Measurements from ENCODE around the gene SNX21.
"Not testable (repeated sequence)": the region's sequence is repeated elsewhere in the genome, so short reads cannot be mapped to it uniquely, and the experiment has no call there.

SNX21 gene

DNA sequence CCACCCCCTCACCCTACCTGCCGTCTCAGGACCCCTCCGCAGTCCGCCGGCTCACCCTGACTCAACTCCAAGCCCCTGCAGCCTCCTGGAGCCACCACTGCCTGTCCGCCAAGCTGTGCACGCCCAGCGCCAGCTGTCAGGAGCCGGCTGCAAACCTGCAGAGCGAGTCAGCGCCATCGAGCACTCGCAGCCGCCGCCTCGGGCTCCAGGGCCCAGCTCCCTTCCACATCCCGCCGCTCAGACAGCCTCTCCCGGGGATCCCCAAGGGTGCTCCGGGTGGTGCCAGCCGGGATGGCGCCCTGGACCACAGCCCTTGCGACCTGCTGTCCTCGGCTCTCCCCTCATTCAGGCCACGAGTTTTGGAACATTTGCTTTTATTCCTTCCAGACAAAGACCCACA, 10.7 kb upstream of the SNX21 start:
- in situ Hi-C loops (cut with MboI; ENCODE audit: low sequenced_read_pairs), result no loop called here

DNA sequence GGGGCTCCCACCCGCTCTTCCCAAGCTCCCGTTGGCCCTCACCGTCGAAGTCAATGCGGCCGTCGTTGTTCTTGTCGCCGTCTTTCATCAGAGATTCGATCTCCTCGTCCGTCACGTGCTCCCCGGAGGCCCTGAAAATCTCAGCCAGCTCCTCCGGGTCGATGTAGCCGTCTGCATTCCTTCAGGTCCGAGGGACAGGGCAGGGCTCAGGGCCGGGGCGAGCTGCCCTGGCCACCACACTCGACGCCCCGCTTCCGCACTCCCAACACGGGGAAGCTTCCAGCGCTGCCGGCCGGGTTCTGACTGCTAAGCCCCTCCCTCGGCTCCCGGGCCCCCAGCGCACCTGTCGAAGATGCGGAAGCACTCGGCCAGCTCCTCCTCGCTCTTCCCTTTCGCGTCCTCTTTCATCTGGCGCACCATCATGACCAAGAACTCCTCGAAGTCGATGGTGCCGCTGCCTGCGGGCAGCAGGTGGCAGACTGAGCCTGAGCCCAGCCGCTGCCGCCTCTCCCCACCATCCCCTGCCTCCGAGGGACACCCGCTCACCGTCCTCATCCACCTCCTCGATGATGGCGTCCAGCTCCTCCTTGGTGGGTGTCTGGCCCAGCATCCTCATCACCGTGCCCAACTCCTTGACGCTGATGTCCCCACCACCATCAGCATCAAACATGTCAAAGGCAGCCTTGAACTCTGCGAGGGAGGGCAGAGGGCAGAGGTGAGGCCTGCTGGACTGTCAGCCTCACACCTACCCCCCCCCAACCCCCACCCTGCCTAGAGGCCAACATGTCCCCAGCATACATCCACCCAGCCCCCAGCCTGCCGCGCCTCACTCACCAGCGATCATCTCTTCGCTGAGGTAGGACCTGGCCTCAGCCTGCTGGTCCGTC, 9.4 kb upstream of the SNX21 start:
- in situ Hi-C loops (cut with MboI; ENCODE audit: low sequenced_read_pairs), result no loop called here

DNA sequence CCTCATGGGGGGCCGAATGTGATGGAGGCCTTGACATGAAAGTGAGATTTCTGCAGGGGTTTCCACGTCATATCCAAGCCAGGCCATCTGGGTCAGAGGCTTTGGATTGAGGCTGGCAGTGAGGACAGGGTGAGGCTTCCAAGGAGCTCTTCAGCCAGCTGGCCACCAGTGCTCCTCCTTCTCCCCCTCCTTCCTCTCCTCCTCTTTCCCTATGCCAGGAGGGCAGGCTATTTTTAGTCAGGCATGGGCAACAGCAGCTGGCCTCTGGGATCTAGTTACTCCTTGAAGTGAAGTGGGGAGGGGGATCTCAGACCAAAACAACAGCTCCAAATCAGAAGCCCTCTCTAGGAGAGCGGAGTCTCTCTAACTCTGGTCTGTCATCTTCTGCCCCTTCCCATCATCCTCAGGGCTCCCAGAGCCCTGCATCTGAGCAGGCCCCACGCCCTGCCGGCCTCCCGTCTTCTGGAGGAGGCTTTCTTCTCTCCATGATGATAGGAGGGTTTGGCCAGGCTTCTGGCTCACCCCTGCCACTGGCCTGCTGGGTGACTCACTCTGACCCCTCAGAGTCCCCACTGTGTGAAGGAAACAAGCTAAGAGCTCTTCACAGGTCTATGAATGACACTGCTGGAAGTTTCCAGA, 7.1 kb upstream of the SNX21 start:
- in situ Hi-C loops (cut with MboI; ENCODE audit: low sequenced_read_pairs), result no loop called here

DNA sequence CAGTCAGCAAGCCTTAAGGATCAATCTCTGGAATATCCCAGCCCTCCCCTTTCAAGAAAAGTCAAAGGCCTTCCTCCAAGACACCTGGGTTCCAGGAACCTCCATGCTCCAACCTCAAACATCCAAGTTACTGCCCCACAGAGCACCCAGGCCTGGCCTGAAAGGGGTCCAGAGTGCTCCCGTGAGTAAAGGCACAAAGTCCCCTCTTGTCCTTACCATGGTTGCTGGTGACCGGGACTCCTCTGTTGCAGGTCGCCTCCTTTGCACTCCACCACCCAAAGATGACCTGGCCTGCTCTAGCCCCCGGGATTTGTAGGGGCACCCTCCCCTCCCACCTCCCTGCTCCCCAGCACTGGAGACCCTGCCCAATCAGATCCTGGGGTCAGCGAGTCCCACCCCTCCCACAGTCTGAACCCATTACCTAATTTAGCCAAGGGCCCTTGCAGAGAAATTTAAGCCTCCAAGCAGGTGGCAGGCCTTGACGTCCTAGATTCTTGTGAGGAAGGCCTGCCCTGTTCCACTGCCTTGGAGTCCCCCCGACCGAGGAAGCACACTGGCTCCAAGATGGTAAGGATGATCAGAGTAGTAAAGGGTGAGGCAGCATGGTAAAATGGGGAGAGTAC, 6.5 kb upstream of the SNX21 start, which contains the start of gene TNNC2:
TNNC2 (minus strand) TSS at position 283 of the 623 bp plus-strand sequence; CDS start at position 219, 64 bp downstream.
- in situ Hi-C loops (cut with MboI; ENCODE audit: low sequenced_read_pairs), result no loop called here

DNA sequence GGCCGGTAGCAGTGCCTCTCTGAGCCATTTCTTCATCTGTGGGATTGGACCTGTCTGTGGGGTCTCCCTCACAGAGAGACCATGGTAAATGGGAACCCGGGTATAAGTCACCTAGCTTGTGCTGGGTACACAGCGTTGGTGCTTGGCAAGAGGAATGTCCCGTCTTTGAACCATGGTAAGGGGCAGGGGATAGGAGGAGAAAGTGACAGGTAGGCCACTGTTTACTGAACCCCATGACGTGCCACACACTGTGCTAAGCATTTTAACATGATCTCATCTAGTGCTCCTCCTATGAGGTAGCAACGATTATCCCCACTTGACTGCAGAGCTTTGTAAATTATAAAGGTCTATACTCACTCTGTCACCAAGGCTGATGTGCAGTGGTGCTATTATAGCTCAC, 5.9 kb upstream of the SNX21 start:
- in situ Hi-C loops (cut with MboI; ENCODE audit: low sequenced_read_pairs), result no loop called here

DNA sequence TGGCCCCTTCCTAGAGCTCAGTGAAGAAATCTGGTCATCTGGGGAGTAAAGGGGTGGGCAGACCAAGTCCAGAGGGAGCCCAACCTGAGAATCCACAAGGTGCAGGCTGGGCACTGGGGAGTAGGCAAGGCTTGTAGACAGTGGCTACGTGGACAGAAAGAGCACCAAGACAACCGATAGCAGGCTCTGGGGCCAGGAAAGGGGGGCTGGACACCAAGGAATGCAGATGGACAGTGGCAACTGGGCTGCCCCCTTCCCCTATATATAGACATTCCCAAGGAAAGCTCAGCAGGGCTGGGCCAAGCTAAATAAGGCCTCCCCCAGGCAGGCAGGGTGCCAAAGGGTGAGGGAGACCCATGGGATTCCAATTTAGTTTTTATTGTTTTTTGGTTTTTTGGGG, 5.0 kb upstream of the SNX21 start:
- in situ Hi-C loops (cut with MboI; ENCODE audit: low sequenced_read_pairs), result no loop called here

DNA sequence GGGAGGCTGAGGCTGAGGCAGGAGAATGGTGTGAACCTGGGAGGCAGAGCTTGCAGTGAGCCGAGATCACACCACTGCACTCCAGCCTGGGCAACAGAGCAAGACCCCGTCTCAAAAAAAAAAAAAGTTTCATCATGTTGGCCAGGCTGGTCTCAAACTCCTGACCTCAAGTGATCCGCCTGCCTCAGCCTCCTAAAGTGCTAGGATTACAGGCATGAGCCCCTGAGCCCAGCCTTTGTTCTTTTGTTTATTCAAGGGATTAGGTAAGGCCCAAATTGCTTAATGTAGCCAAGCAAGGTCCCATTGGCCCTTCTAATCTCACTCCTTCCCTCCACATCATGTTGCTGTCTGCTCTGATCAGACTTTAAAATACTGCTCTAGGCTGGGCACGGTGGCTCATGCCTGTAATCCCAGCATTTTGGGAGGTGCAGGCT, 3.9 kb upstream of the SNX21 start:
- in situ Hi-C loops (cut with MboI; ENCODE audit: low sequenced_read_pairs), result not testable (repeated sequence)

DNA sequence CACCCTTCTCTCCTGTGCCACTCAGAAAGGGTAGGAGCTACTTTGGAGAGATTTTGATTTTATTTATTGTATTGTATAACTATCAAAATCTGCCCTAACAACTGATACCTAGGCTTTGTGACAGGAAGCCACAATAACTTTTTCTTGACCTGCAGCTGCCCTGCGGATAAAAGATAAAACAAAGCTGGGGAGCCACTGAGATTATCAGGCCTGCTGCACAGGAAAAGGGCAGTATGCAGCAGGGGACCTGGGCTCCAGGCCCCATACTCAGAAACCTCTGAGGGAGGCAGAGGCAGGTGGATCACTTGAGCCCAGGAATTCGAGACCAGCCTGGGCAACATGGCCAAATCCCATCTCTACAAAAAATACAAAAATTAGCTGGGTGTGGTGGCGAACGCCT, 980 bp upstream of the SNX21 start:
- in situ Hi-C loops (cut with MboI; ENCODE audit: low sequenced_read_pairs), result no loop called here

DNA sequence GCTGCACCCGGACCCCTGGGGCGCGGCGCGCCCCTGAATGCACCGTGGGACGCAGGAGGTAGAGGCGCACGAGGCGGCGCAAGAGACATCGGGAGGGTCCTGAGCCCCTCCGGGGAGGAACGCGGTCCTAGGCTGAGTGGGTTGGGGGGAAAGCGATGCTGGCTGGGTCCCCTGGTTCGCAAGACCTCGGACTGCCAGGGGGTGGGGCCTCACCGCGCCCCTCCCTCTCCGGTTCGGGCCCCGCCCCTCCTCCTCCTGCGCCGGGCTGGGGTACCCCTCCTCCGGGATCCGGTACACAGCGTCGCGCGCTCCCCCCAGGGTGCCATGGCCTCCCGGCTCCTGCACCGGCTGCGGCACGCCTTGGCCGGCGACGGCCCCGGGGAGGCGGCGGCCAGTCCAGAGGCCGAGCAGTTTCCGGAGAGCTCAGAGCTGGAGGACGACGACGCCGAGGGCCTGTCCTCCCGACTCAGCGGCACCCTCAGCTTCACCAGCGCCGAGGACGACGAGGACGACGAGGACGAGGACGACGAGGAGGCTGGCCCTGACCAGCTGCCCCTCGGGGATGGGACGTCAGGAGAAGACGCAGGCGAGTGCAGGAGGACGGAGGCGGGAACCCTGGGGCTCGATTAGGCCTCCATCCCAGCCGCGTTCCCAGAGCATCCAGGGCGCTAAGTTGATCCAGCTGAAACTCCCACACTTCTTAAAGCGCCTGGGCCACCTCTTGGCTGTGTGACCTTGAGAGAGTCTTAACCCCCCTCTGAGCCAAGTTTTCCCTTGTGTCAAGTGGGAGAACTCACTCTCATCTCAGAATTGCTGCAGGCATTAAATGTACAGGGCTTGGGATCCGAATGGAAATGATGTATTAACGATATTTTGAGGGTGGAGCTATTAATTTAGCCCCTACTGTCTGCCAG, 541 bp downstream of the SNX21 start:
- in situ Hi-C loops (cut with MboI; ENCODE audit: low sequenced_read_pairs), result no loop called here

- in situ Hi-C loops (cut with MboI; ENCODE audit: low sequenced_read_pairs), result no loop called here
Measured at GRCh38 chr20:45834797-45835161, 1.2 kb downstream of the SNX21 start.

- in situ Hi-C loops (cut with MboI; ENCODE audit: low sequenced_read_pairs), result no loop called here
Measured at GRCh38 chr20:45835329-45835765, 1.7 kb downstream of the SNX21 start.

- in situ Hi-C loops (cut with MboI; ENCODE audit: low sequenced_read_pairs), result no loop called here
Measured at GRCh38 chr20:45835825-45836224, 2.2 kb downstream of the SNX21 start.

DNA sequence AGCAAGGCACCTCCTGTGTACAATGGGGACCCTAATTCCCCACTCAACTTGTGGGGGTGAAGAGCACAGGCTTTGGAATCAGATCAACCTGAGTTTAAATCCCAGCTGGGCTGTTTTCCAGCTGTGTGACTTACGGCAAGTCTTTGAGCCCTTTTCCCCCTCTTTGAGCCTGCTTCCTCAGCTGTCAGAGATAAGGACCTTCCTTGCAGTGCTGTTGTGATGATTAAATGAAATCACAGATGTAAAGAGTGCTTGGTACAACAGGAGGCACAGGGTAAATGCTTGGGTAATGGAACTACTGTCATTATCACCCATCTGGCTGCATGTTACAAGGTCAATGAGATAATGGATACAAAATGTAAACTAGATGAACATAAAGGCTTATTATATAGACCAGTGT, 3.2 kb downstream of the SNX21 start:
- in situ Hi-C loops (cut with MboI; ENCODE audit: low sequenced_read_pairs), result no loop called here

- in situ Hi-C loops (cut with MboI; ENCODE audit: low sequenced_read_pairs), result no loop called here
Measured at GRCh38 chr20:45840700-45841198, 7.2 kb downstream of the SNX21 start.

DNA sequence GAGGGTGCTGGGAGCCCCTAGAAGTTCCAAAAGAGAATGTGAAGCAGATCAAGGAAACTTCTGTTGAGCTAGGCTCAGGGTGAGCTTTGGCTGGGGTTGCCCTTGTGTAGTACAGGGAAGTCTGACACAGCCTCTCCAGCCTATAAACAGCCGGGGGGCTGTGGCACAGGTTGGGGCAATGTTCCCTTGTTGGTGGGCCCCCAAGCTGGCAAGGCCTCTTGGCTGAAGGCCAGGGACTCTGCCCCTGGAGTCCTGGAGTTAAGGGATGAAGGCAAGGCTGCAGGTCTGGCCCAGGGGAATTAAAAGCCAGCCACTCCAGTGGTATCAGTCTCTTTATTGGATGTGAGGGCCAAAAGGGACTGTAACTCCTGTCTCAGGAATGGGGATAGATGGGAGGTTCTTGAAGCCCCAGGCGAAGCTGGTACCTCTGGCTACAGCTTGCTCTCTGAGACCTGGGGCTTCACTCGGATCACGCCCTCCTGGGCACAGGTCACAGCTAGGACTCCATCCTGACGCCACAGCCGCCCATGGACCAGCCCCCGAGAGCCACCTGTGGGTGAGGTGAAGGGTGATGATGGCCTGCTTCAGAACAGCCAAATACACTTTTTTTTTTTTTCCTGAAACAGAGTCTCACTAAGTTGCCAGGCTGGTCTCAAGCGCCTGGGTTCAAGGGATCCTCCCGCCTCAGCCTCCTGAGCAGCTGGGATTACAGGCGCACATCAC, 8.0 kb downstream of the SNX21 start:
- in situ Hi-C loops (cut with MboI; ENCODE audit: low sequenced_read_pairs), result no loop called here

GRCh38 chr20:45842169-45842812, 8.7 kb downstream of the SNX21 start:
- in situ Hi-C loops (cut with MboI; ENCODE audit: low sequenced_read_pairs), result no loop called here

- in situ Hi-C loops (cut with MboI; ENCODE audit: low sequenced_read_pairs), result no loop called here
Measured at GRCh38 chr20:45843506-45843905, 9.9 kb downstream of the SNX21 start.

GRCh38 chr20:45845452-45845851, 11.9 kb downstream of the SNX21 start:
- in situ Hi-C loops (cut with MboI; ENCODE audit: low sequenced_read_pairs), result no loop called here

- in situ Hi-C loops (cut with MboI; ENCODE audit: low sequenced_read_pairs), result no loop called here
Measured at GRCh38 chr20:45848421-45848820, 14.8 kb downstream of the SNX21 start.

All from HL-60/S4 treated with phorbol 12-myristate 13-acetate at 8.2 ng/mL for 4 days and 3 days (cell line).